HG03159 (cell line): ENCODE measurements around the gene DCLK1.

Source experiments
- ATAC-seq: cut with Tn5 transposase; IDR thresholded peaks from one replicate; pipeline ENCODE4 v1.9.1; 2021; ENCODE audit warnings: mild to moderate bottlenecking, moderate library complexity; ENCODE audit not compliant: unreplicated experiment

The DCLK1 gene

DNA sequence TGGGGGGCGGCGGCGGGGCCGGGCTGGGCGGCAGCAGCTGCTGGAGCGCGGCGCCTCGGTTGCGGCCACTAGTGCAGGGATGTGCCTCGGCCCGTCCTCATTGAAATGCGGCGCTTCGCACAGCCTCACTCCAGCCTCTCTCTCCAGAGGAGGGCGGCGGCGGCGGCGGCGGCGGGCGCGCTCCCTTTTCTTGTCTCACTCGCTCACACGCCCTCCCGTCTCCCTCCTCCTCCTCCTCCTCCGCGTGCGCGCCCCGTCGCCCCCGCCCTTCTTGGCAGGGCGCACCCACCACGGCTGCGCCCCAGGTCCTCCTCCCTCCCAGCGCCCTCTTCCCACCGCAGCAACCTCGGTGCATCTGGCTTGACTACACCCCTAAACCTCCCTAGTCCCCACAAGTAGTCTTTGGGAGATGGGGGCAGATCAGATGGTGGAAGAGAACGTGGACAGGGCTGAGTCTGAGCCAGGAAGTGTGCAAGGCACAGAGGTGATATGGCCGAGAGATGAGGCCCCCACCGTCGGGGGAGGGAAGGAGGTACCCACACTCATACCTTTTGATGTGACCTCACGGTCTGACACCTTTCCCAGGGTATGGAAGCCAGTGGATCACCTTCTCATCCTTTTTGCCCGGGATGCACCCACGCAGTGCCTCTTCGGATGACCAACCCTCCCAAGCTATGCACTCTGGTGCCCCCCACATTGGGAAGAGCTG, at the start of gene DCLK1:
TSS of gene DCLK1 (minus strand) at position 161 of the 709 bp plus-strand sequence.
- no peak for ATAC-seq

DNA sequence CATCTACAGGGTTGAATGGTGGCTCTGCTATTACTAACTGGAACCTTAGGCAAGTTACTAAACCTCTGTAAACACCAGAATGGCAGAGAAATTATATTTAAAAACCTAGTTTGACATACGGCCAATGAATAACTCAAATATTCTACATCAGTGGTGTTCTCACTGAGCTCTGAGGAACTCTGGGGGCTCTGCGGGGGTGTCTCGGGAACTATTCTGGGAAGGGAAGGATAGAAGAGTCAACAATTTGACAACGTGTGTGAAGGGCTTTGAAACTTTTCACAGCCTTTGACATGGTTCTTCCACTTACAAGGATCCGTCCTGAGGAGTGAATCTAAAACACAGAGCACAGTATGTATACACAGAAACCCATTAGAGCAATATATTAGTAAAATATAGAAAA, 44.4 kb upstream of the DCLK1 start:
- no peak for ATAC-seq

DNA sequence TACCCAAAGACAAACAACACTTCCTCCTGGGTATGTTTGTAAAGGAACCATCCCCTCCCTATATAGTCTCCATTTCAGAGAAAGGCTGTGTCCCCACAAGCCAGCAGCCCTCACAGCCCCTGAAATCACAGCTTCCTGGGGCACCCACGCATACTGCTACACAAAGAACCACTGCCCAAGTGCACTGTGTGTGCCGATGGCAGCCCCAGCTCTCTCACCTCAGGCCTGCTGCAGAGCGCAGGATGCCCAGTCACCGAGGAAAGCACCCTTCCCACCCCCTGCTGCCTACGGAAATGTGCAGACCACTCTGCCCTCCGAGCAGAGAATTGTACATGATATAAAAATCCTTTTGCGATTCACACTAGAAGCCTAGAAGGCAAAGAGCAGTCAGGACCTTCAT, 43.7 kb upstream of the DCLK1 start:
- ATAC-seq, result no peak

DNA sequence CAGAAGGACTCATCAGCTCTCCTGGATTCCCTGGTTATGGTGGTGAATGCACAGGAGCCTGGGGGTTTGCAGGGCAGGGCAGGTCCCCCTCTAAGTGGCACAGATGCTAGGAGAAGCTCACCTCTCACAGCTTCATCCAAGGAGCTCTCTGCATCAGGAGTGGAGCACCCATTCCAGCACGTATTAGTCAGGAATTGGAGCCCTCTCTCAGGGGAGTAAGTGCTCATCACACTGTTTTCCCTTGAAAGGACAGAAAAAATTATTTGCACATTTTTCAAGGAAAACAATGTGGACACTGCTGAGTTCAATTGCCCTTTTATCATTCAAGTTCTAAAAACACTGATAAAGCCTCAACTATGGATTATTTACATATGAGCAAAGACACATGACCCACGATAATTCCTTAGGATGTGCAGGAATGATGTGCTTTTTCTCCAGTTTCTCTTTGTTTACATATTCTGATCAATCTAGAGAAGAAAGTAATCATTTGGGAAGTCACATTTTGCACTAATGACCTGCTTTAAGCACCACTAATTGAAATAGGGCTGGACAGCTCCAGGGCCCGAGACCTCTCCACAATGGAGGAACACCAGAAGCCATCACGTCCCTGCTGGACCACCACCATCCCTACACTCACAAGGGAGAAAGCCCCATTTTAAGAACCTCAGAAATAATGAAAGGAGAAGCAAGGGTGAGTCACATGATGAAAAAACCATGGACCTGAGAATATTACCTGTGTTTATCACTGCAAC, 42.6 kb upstream of the DCLK1 start:
- ATAC-seq, result no peak

DNA sequence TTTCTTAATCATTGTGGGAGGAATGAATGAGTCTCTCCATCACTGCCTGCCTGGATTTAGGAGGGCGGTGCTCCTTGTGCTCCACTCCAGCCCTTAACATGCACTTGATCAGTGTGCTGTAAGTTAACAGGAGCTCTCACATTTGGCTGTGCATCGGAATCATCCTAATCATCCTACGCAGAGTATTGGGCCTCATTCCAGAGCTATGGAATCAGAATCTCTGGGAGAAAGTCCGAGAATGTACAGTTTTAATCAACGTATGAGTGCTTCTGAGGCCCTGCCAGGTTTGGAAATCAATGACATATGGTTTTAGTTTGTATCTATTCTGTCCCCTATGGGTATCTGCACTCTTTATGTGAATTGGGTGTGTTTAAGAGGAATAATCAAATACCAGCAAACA, 34.9 kb upstream of the DCLK1 start:
- no peak for ATAC-seq

DNA sequence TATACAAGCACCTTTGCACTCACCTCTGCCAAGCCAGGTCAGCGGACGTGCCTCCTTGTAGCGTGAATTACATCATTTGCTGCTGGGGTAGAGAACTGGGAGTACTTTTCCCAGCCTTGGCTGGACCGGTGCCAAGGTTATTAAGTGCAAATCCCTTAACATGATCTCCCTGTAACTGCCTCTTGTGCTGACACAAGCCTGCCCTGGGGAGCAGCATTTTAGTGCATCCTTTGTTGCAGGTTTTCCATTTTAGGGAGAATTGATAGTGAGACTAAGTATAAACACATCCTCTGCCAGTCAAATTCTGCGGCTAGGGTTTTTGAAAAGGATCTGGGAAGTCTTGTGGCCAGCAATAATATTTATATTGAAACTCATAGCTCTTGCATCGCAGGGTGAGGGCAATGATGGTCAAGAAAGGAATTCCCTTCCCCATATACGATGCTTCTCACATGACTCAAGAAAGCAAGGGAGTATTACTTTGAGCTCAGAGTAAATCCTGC, 32.7 kb upstream of the DCLK1 start:
- no peak for ATAC-seq

DNA sequence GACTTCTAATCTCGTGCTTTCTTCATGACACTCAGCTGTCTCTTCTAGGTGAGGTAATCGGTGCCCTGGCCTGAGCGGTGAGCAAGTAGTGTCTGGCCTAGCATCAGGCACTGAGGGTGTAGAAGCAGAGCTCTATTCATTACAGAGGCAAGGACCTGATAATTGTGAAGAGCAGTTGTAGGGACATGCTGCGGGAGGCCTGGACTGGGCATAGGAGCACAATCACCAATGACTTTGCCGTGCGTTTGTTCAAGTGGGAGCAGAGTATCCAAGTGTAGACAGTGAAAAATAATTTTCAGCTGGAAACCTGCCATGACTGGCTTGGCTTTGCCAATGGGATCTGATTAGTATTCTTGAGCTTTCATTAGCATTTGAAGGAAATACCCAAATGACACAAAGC, 32.1 kb upstream of the DCLK1 start:
- ATAC-seq, result no peak

DNA sequence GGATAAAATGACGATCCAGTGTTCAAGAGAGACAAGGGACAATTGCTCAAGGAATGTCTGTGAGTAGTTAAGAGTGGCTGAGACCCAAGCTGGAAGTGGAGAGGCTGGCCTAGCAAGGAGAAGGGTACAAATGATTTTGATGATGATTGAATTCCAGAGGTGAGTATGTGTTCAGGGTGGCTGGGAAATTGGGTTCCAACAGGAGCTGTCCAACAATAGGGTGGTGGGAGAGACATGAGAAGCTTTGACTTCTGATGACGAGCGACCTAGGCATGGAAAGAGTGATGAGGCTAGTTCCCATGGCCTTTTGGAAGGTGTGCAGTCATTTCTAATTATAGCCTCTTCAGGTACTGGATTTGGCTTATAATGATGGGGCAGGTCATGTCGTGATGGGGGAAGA, 29.1 kb upstream of the DCLK1 start:
- no peak for ATAC-seq

DNA sequence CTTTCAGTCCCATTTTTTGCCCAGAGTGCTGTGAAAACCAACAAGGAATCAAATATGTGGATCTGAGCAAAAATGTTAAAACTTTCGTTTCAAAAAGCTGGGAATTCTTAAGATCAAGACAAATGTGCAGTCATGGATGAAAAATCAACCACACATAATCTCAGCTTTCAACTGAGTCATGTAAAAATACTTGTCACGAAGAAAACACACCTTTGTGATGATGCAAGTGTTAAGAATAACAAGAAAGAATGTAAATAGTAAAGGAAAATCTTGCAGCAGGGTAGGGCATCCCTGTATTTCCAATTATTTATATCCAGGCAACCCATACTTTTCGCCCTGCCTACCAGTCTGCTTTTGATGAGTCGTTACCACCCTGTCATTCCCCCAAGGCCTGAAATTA, 27.4 kb upstream of the DCLK1 start:
- ATAC-seq, result no peak

DNA sequence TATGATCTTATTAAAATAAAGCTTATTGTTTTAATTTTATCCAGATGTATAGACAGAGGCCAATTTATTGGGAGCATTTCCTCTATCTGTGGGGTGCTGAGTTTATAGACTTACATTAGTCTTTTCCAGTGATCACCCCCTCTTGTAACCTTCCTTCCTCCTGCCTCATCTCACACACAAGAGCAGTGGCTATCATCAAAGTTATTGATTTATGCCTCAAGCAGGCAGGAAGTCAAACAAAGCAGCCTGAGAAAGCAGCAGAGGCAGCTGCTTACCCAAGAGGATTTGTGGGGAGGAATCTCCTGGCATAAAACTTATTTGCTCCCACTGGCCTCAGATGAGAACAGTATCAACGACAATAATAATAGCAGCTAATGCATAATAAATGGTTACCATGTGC, 26.3 kb upstream of the DCLK1 start:
- ATAC-seq, result no peak

DNA sequence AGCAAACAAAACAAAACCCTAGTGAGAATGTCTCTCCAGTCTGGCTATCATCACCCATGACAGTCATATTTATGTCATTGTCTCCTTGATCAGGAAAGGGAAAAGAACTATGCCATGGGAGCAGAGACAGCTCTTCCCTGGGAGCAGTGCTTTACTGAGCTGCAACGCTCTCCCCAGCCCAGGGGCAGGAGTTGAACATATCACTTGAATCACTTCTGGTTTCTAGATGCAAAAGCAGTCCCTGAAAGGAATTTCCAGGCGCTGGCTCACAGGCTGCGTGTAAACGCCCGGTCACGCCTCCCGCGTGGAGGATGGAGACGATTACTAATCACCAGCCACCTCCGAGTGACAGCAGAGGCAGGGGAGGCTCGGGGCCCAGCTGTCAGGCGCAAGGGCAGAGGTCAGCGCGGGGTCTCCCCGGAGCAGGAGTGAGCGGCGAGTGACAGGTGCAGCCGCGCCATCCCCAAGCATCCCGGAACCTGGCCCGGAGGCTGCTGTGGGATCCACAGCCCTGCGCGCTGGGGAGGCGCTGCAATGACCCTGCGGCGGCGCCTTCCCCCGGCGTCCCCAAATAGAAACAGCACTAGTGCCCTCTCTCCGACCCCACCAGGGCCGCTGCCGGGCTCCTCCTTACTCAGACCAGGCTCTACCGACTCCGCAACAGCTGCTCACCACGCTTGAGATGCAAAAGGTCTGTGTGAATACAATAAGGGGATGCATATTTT, 23.5 kb upstream of the DCLK1 start:
- no peak for ATAC-seq

DNA sequence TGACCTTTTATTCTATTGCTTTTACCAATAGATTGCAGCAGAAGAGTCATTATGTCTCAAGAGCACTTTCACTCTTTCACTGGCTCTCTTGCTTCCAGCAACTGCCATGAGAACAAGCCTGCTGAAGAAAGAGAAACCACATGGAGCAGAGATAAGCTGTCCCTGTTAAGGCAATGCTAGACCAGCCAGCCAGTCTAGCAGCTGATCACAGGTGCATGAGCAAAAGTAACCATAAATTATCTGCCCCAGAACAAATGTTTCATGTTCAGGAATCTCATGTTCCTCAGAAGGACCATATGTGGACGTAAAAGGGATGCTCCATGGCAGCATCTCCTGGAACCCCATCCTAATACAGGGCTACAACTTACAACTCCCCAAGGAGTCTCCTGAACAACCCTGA, 20.4 kb upstream of the DCLK1 start:
- ATAC-seq, result no peak

DNA sequence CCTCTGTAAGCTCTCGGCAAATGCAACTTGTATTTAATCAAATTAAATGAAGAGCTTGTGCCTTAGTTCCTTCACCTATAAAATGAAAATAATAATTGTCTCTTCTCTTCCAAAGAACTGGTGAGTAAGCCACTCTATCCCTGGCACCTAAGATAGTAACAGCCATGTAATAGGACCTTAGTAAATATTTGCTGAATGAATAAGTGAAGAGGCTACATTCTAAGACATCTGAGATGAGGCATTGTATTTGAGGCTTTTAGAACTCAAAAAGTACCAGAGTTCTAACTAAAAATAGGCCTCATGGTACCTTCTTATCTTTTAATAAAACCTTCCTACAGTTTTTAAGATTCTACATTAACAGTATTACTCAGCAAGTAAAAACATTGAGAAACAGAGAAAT, 17.3 kb upstream of the DCLK1 start:
- no peak for ATAC-seq

DNA sequence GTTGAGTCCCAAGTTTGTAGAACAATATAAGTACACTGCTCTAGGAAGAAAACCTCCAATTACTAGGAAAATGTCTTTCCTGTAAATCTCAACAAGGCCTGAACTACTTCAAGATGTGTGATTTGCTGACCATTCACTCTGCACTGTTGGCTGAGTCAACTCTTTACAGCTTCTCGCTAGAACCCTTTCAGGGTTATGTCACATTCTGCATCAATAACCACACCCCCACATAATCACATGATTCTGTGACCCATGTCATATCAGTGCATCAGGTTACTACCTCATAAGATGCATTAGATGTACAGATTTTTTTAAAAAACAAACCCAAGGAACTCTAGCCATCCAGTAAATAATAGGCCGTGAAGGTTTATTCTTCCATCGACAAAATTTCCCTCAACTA, 16.1 kb upstream of the DCLK1 start:
- no peak for ATAC-seq

DNA sequence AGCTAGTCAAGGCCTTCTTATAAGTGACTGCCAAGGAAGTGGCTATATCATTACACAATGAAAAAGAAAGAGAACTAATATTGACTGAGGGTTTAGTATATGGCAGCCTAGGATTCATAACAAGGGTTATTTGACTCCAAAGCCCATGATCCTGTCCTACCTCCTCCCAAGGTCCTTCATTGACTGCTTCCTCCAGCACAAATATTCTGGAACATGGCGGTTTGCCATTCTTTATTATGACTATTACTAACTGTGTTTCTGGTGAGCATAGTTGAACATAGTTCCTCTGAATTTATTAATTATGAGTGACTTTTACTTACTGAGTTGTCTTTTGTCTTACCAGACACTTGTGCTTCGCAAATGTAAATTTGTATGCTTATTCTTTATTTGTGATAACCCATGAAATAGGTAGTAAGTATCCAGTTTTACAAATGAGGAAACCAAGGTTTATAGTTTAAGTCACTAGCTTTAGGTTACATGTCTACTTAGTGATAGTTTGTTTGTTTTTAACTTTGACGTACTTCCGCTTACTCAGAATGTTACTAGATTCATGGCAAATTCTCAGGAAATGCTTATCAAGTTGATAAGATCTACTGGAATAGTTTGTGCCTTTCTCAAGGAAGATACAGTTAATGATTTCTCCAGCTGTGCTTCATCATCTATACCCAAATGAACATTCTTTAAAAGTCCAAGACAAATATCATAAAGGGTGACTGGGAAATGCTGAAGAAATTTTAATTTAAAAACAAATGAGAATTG, 15.5 kb upstream of the DCLK1 start:
- no peak for ATAC-seq

DNA sequence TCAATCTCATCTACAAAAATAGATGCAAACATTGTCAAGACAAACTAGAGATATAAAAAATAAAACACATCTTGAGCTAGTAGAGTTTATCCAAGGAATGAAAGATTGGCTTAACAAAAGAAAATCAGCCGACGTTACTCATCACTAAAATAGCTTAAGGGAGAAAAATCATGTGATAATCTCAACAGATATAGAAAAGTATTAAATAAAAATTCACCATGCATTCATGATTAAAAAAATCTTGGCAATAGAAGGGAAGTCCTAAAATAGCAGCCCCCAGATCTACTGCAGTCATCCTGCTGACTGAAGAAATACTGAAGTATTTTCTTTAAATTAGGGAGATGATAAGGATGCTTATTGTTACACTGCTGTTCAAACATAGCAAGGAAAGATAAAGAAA, 12.6 kb upstream of the DCLK1 start:
- ATAC-seq, result no peak

DNA sequence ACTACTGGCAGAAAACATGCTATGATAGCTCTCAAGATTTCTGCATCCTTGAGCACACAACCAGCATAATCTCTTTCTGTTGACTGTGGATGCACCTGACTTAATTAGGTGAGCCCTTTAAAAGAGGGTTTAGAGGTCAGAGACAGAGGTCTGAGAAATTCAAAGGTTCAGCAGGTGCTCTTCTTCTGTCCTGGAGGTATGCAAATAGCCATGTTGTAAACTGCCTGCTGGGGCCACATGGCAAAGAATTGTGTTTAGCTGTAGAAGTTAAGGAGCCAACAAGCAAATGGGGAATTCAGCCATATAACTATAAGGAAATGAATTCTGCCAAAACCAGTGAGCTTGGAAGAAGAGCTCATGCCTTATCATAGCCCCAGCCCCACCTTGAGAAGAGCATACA, 11.6 kb upstream of the DCLK1 start:
- ATAC-seq, result no peak

DNA sequence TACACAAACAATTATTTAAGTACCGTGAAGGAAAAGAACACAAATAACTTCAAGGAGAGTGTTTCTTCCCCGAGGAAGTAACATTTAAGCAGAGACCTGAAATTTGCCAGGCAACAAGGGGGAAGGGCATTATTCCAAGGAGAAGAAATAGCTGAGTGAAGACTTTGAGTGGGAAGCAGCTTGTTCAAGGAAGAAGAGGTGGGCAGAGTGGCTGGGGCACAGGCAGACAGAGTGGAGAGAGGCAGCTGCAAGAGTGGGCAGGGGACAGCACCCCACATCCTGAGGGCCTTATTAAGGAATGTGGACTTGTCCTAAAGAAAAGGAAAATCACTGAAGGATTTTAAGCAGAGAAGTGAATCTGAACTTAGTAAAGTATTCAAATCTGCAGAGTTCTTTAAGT, 4.7 kb upstream of the DCLK1 start:
- ATAC-seq, result no peak

DNA sequence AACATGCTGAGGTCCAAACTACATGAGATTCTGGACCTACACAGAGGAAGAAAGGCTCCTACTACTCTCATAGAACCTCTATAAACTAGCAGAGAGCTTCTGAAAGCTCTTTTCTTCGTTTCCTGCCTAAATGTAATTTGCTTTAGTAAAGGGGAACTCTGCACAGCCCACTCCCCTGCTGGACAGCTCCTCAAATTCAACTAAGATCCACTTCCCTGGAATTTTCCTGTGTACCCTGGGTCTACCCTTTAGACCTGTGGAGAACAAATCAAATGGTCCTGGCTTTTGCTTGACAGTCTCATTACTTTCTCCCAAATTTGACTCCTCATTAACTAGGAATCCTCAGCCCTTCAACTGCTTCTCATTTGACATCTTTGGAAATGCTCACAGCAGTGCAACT, 3.5 kb upstream of the DCLK1 start:
- ATAC-seq, result no peak

DNA sequence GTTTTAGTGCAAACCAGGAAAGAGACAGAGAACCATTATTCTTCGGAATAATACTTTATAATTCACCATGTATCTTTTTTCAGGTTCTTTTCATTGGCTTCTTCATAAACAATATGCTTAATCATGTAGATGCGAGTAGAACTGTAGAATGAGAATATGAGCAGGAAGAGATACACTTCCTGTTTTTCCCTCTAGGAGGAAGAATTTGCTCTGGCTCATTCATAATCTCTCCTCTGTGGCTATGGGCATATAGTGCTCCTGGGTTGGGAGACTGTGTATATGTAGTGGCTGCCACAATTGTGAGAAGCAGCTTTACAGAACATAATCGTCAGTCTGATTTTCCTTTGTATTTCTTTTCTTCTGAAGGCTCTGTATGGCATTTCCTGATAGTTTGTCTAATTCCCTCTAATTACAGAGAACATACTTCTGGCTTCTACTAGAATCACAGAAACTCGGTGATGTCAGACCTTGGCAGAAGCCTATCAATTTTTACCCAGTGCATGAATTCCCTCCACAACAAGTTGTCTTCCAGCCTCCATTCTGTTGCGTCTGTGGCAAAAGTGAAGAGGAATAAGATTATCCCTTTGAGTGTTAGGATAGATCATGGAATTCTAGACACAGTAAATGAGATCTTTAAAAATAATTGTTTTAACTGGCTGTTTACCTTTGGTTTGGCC, 2.9 kb upstream of the DCLK1 start:
- no peak for ATAC-seq

DNA sequence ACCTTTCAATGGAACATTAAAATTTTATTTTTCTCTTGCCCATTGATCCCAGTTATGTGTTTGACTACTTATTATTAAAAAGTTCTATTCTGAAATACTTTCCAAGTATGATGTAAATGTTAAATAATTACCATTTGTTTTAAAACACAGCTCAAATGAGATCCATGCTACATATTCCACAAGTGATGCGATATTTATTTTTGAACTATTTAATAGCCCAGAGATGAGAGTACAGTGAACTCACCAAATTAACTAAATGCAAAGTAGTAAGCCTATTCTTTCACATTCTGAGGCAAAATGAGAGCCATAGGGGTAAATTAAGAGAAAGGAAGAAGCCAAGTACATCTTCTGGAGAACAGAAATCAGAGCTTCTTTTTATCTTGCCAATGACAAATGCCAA, 1.2 kb upstream of the DCLK1 start:
- no peak for ATAC-seq
